Neural cell (in vitro differentiated cells): ENCODE measurements around the gene IPO13. TPM values are rescaled to one million over a fixed set of nuclear protein-coding genes. Genes with fewer than 3 reads are reported as not detected.

Experiments
- H2AFZ ChIP-seq: fragments of 200-600, 300-800 bp; sonication (generic), shearing (Covaris generic); 2 replicates; pipeline ENCODE4 v1.6.0; 2014; ENCODE audit warnings: low read depth, mild to moderate bottlenecking, antibody characterized with exemption, low read length, moderate library complexity
- H3F3A ChIP-seq: fragments of 200-600 bp; shearing (Covaris generic); 2 replicates; pipeline ENCODE4 v1.6.1; 2016; ENCODE audit warnings: mild to moderate bottlenecking, moderate library complexity, mixed read lengths, antibody characterized with exemption, low read length; ENCODE audit not compliant: insufficient read depth, poor library complexity, severe bottlenecking
- H3K27ac ChIP-seq: fragments of 200-600, 300-800 bp; sonication (generic), shearing (Covaris generic); 2 replicates; pipeline ENCODE4 v1.5.1; 2014; ENCODE audit warnings: mild to moderate bottlenecking, low read length, moderate library complexity
- H3K27me3 ChIP-seq: fragments of 300-800, 200-600 bp; sonication (generic), shearing (Covaris generic); 2 replicates; pipeline ENCODE4 v1.6.0; 2014; ENCODE audit warnings: mild to moderate bottlenecking, low read depth, low read length, moderate library complexity; ENCODE audit not compliant: insufficient read depth
- H3K36me3 ChIP-seq: fragments of 300-800, 200-600 bp; sonication (generic), shearing (Covaris generic); 2 replicates; pipeline ENCODE4 v1.5.1; 2014; ENCODE audit warnings: mild to moderate bottlenecking, antibody characterized with exemption, low read length, moderate library complexity; ENCODE audit not compliant: insufficient read depth
- H3K4me2 ChIP-seq: fragments of 300-800, 200-600 bp; sonication (generic), shearing (Covaris generic); 2 replicates; pipeline ENCODE4 v1.6.0; 2014; ENCODE audit warnings: mild to moderate bottlenecking, low read length
- H3K4me3 ChIP-seq: fragments of 300-800, 200-600 bp; sonication (generic), shearing (Covaris generic); 2 replicates; pipeline ENCODE4 v1.5.1; 2014; ENCODE audit warnings: mild to moderate bottlenecking, low read length, moderate library complexity
- H3K79me2 ChIP-seq: fragments of 200-600 bp; shearing (Covaris generic); replicated peaks from 2 replicates; pipeline ENCODE4 v1.6.0; 2014; ENCODE audit warnings: mild to moderate bottlenecking, low read length, moderate library complexity; ENCODE audit not compliant: insufficient read depth
- H3K9ac ChIP-seq: fragments of 300-800, 200-600 bp; sonication (generic), shearing (Covaris generic); 2 replicates; pipeline ENCODE4 v1.6.1; 2016; ENCODE audit warnings: mild to moderate bottlenecking, low read length, mixed read lengths
- H3K9me2 ChIP-seq: fragments of 200-600 bp; shearing (Covaris generic); 2 replicates; pipeline ENCODE4 v1.6.1; 2016; ENCODE audit warnings: mild to moderate bottlenecking, low read length, mixed read lengths; ENCODE audit not compliant: insufficient read depth
- H3K9me3 ChIP-seq: fragments of 200-600, 300-800 bp; sonication (generic), shearing (Covaris generic); 2 replicates; pipeline ENCODE4 v1.6.1; 2016; ENCODE audit warnings: mild to moderate bottlenecking, mixed run types, low read length, moderate library complexity, mixed read lengths
- H4K20me1 ChIP-seq: fragments of 200-600 bp; shearing (Covaris generic); 2 replicates; pipeline ENCODE4 v1.6.1; 2016; ENCODE audit warnings: mild to moderate bottlenecking, mixed run types; ENCODE audit not compliant: insufficient read depth
- CTCF ChIP-seq: fragments of 450-650 bp; IDR thresholded peaks from 2 replicates; pipeline ENCODE4 v1.5.1; 2014; ENCODE audit warnings: antibody characterized with exemption, mild to moderate bottlenecking, moderate library complexity; ENCODE audit not compliant: poor library complexity, severe bottlenecking
- EP300 ChIP-seq: fragments of 450-650 bp; conservative IDR thresholded peaks from 2 replicates; pipeline ENCODE4 v1.6.1; 2014; ENCODE audit warnings: antibody characterized with exemption, mild to moderate bottlenecking, moderate library complexity; ENCODE audit not compliant: poor library complexity, severe bottlenecking
- EZH2 ChIP-seq: fragments of 200-600, 300-800 bp; shearing (Covaris generic), sonication (generic); IDR thresholded peaks from 2 replicates; pipeline ENCODE4 v1.6.1; 2014; ENCODE audit warnings: antibody characterized with exemption, low read length, borderline replicate concordance, mild to moderate bottlenecking; ENCODE audit not compliant: insufficient read depth, poor library complexity, severe bottlenecking
- MXI1 ChIP-seq: fragments of 450-650 bp; conservative IDR thresholded peaks from 2 replicates; pipeline ENCODE4 v1.6.1; 2014; ENCODE audit warnings: antibody characterized with exemption, mild to moderate bottlenecking; ENCODE audit not compliant: poor library complexity, severe bottlenecking
- POLR2AphosphoS5 ChIP-seq: IDR thresholded peaks from 2 replicates; pipeline ENCODE4 v1.6.1; 2012
- RAD21 ChIP-seq: fragments of 450-650 bp; conservative IDR thresholded peaks from 2 replicates; pipeline ENCODE4 v1.6.1; 2014; ENCODE audit warnings: antibody characterized with exemption, mild to moderate bottlenecking, moderate library complexity
- TAF1 ChIP-seq: IDR thresholded peaks from 2 replicates; pipeline ENCODE4 v1.6.1; 2012; ENCODE audit warnings: low read depth
- polyA plus RNA-seq: library from polyadenylated mRNA; depleted of rRNA; stranded (reverse); fragments of >200 nt; gene quantifications from 2 replicates; pipeline ENCODE4 v1.2.3, GENCODE V29; 2014
- TF ChIP-seq, protein P1 (sequence below): IDR thresholded peaks from 2 replicates; pipeline ENCODE4 v1.6.1; 2012; ENCODE audit warnings: borderline replicate concordance

IPO13 gene
- polyA plus RNA-seq, 1 donor from 2014 or later = 29.8 TPM

DNA sequence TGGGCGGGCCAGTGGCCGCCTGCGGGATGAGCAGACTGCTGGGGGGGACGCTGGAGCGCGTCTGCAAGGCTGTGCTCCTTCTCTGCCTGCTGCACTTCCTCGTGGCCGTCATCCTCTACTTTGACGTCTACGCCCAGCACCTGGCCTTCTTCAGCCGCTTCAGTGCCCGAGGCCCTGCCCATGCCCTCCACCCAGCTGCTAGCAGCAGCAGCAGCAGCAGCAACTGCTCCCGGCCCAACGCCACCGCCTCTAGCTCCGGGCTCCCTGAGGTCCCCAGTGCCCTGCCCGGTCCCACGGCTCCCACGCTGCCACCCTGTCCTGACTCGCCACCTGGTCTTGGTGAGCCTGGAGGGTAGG is 34.4 kb downstream of the IPO13 start:
- Histone ChIP-seq H2AFZ (no peak overlapping the region), H4K20me1 (no peaks in the 10 kb centered on the region), H3K4me3 (peak overlapping the region; percentile 91), H3K79me2 (peaks cover 27% of the 10 kb centered on the region), H3K27me3 (no peaks in the 10 kb centered on the region), H3K4me2 (no peak overlapping the region), H3K27ac (no peak overlapping the region), H3K9me3 (no peaks in the 10 kb centered on the region), H3K36me3 (no peaks in the 10 kb centered on the region), H3F3A (no peaks in the 10 kb centered on the region), H3K9ac (no peak overlapping the region), H3K9me2 (no peaks in the 10 kb centered on the region)
- no peak for TF ChIP-seq POLR2AphosphoS5
- TF ChIP-seq CTCF = no peak
- no peak for TF ChIP-seq RAD21
- TF ChIP-seq MXI1 = no peak
- TF ChIP-seq, protein P1, sequence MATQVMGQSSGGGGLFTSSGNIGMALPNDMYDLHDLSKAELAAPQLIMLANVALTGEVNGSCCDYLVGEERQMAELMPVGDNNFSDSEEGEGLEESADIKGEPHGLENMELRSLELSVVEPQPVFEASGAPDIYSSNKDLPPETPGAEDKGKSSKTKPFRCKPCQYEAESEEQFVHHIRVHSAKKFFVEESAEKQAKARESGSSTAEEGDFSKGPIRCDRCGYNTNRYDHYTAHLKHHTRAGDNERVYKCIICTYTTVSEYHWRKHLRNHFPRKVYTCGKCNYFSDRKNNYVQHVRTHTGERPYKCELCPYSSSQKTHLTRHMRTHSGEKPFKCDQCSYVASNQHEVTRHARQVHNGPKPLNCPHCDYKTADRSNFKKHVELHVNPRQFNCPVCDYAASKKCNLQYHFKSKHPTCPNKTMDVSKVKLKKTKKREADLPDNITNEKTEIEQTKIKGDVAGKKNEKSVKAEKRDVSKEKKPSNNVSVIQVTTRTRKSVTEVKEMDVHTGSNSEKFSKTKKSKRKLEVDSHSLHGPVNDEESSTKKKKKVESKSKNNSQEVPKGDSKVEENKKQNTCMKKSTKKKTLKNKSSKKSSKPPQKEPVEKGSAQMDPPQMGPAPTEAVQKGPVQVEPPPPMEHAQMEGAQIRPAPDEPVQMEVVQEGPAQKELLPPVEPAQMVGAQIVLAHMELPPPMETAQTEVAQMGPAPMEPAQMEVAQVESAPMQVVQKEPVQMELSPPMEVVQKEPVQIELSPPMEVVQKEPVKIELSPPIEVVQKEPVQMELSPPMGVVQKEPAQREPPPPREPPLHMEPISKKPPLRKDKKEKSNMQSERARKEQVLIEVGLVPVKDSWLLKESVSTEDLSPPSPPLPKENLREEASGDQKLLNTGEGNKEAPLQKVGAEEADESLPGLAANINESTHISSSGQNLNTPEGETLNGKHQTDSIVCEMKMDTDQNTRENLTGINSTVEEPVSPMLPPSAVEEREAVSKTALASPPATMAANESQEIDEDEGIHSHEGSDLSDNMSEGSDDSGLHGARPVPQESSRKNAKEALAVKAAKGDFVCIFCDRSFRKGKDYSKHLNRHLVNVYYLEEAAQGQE = no peak
- no peak for TF ChIP-seq EP300

GRCh38 chr1:43981636-43982035 is 34.9 kb downstream of the IPO13 start:
- H3K4me2 ChIP-seq = no peak overlapping the region
- H3K27me3 ChIP-seq = no peaks in the 10 kb centered on the region
- H3K27ac ChIP-seq = no peak overlapping the region
- no peaks in the 10 kb centered on the region for H3K9me2 ChIP-seq
- no peak overlapping the region for H3K9ac ChIP-seq
- no peaks in the 10 kb centered on the region for H3F3A ChIP-seq
- no peaks in the 10 kb centered on the region for H4K20me1 ChIP-seq
- peak overlapping the region; percentile 91 for H3K4me3 ChIP-seq
- H3K79me2 ChIP-seq = peaks cover 22% of the 10 kb centered on the region
- H3K36me3 ChIP-seq = no peaks in the 10 kb centered on the region
- H3K9me3 ChIP-seq = no peaks in the 10 kb centered on the region
- H2AFZ ChIP-seq = no peak overlapping the region
- TF ChIP-seq CTCF (no peak), POLR2AphosphoS5 (no peak), EZH2 (no peak), TAF1 (no peak), RAD21 (no peak), MXI1 (no peak)
- TF ChIP-seq, protein P1 = no peak
